C4-2B (cell line): ENCODE data around the gene CHST13.

Source experiments
- CTCF ChIP-seq: fragments of 450-650 bp; conservative IDR thresholded peaks from 2 replicates; pipeline ENCODE4 v1.5.1; 2017; ENCODE audit warnings: mild to moderate bottlenecking
- ZFX ChIP-seq: fragments of 450-650 bp; IDR thresholded peaks from 2 replicates; pipeline ENCODE4 v1.6.1; 2017

DNA sequence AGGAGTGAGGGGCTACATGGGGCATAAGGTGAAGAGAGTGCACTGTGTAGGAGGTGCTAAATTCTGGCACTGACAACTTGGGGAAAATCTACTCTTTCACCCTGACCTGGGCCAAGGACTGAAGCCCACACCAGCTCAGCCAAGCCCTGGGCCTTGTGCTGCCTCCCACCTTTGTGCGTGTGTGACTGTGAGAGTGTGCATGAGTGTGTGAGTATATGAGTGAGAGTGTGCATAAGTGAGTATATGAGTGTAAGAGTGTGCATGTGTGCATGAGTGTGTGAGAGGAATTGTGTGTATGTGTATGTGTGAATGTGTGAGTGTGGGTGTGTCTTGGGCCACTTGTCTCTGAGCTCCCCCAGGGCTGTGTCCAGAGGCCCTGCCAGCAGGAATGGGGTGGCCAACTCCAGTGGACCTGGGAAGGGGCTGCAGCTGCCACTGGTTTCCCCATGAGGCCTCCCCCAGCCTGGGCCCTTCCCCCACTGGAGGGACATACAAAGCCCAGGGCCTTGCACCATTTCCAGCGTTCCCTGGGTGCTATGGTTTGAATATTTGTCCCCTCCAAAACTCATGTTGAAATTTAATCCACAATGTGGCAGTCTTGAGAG is 19.6 kb downstream of the CHST13 start:
- TF ChIP-seq ZFX (no peak), CTCF (no peak)
